ENCODE data around the gene SPRR5.

DNA sequence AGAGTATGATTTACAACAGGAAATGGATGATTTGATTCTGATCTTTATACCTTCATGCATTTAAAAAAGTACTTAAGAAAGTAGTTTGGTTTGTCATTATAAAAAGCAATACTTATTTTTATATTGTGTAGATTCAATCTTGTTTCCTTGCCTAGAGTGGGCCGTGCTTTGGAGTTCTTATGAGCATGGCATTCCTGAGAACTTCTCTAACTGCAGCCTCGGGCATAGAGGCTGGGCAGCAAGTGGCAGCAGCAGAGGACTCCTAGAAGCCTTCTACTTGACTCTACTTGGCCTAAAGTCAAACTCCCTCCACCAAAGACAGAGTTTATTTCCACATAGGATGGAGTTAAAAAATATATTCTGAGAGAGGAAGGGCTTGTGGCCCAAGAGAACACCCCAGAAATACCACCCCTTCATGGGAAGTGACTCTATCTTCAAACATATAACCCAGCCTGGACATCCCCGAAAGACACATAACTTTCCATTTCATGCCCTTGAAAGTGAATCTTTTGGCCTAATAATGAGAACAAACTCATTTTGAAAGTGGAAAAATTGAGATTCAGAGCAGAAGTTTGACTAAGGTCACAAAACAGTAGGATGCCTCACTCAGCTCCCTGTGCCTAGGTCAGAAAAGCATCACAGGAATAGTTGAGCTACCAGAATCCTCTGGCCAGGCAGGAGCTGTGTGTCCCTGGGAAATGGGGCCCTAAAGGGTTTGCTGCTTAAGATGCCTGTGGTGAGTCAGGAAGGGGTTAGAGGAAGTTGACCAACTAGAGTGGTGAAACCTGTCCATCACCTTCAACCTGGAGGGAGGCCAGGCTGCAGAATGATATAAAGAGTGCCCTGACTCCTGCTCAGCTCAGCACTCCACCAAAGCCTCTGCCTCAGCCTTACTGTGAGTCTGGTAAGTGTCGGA is 39.1 kb upstream of the SPRR5 start, which contains the start of gene IVL:
- TF ChIP-seq ZNF274 (IDR thresholded peaks at IDR 0.05; ENCODE audit: low read depth, low read length) (no peak), SUZ12 (IDR thresholded peaks at IDR 0.05; ENCODE audit: extremely low read depth, insufficient read depth, insufficient read length) (no peak), YY1 (IDR thresholded peaks at IDR 0.05; ENCODE audit: insufficient read depth, insufficient read length) (no peak)
